Measurements from ENCODE around the gene MAP3K6. TPM values are rescaled to one million over a fixed set of nuclear protein-coding genes. Genes with fewer than 3 reads are reported as not detected.

Gene MAP3K6
- total and polyA plus RNA-seq, 2 of the 13 experiments (the other 11 are each of a cell fraction or from before 2014, with no cell fraction given) = 2.7 to 3.2 TPM

- TF ChIP-seq GFI1 (CRISPR knock-in tag; IDR thresholded peaks at IDR 0.05; ENCODE audit: borderline replicate concordance) = 0 out of 2 replicates have a peak, but pooled peaks have one; percentile 19
- TF ChIP-seq ZBTB10 (CRISPR knock-in tag; IDR thresholded peaks at IDR 0.05; ENCODE audit: borderline replicate concordance) = no peak
- no peak for TF ChIP-seq TCF7 (IDR thresholded peaks at IDR 0.05; ENCODE audit: low read depth)
- no peak for TF ChIP-seq ZNF431 (CRISPR knock-in tag; IDR thresholded peaks at IDR 0.05; ENCODE audit: borderline replicate concordance, low read depth)
- TF ChIP-seq, protein P1, sequence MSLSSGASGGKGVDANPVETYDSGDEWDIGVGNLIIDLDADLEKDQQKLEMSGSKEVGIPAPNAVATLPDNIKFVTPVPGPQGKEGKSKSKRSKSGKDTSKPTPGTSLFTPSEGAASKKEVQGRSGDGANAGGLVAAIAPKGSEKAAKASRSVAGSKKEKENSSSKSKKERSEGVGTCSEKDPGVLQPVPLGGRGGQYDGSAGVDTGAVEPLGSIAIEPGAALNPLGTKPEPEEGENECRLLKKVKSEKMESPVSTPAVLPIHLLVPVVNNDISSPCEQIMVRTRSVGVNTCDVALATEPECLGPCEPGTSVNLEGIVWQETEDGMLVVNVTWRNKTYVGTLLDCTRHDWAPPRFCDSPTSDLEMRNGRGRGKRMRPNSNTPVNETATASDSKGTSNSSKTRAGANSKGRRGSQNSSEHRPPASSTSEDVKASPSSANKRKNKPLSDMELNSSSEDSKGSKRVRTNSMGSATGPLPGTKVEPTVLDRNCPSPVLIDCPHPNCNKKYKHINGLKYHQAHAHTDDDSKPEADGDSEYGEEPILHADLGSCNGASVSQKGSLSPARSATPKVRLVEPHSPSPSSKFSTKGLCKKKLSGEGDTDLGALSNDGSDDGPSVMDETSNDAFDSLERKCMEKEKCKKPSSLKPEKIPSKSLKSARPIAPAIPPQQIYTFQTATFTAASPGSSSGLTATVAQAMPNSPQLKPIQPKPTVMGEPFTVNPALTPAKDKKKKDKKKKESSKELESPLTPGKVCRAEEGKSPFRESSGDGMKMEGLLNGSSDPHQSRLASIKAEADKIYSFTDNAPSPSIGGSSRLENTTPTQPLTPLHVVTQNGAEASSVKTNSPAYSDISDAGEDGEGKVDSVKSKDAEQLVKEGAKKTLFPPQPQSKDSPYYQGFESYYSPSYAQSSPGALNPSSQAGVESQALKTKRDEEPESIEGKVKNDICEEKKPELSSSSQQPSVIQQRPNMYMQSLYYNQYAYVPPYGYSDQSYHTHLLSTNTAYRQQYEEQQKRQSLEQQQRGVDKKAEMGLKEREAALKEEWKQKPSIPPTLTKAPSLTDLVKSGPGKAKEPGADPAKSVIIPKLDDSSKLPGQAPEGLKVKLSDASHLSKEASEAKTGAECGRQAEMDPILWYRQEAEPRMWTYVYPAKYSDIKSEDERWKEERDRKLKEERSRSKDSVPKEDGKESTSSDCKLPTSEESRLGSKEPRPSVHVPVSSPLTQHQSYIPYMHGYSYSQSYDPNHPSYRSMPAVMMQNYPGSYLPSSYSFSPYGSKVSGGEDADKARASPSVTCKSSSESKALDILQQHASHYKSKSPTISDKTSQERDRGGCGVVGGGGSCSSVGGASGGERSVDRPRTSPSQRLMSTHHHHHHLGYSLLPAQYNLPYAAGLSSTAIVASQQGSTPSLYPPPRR (CRISPR knock-in tag; IDR thresholded peaks at IDR 0.05; ENCODE audit: borderline replicate concordance) = no peak
- TF ChIP-seq SP140L (CRISPR knock-in tag; IDR thresholded peaks at IDR 0.05; ENCODE audit: borderline replicate concordance) = no peak
- 0 out of 2 replicates have a peak, but pooled peaks have one; percentile 0 for TF ChIP-seq GMEB1 (CRISPR knock-in tag; IDR thresholded peaks at IDR 0.05; ENCODE audit: borderline replicate concordance)
- 0 out of 2 replicates have a peak, but pooled peaks have one; percentile 14 for TF ChIP-seq ARNT2 (CRISPR knock-in tag; IDR thresholded peaks at IDR 0.05; ENCODE audit: low read depth)
Measured at GRCh38 chr1:27392778-27393635, 26.2 kb upstream of the MAP3K6 start (continued).
